CD4-positive, alpha-beta T cell treated with Interleukin-10 for 1 hour (primary cell): ENCODE data around the gene PRLR.
A peak's percentile ranks its signal among the peaks of the same experiment; 100 is the strongest.

Experiments
- DNase-seq: peaks from one replicate; pipeline ENCODE4 v3.0.0-alpha.2; 2020

The PRLR gene

GRCh38 chr5:35233121-35233520 is 2.8 kb upstream of the PRLR start:
- DNase-seq = no peak

GRCh38 chr5:35232124-35232523 is 1.8 kb upstream of the PRLR start:
- no peak for DNase-seq

- no peak for DNase-seq
Measured at GRCh38 chr5:35229076-35230037, 930 bp downstream of the PRLR start.

GRCh38 chr5:35228310-35228709 is 2.0 kb downstream of the PRLR start:
- DNase-seq = no peak

- DNase-seq = no peak
Measured at GRCh38 chr5:35227720-35228119, 2.6 kb downstream of the PRLR start.

GRCh38 chr5:35223787-35224395 is 6.4 kb downstream of the PRLR start:
- DNase-seq = no peak

- no peak for DNase-seq
Measured at GRCh38 chr5:35220967-35221366, 9.3 kb downstream of the PRLR start.

GRCh38 chr5:35218981-35219380 is 11.3 kb downstream of the PRLR start:
- DNase-seq = no peak

- DNase-seq = no peak
Measured at GRCh38 chr5:35214051-35214450, 16.2 kb downstream of the PRLR start.

GRCh38 chr5:35213608-35214007 is 16.7 kb downstream of the PRLR start:
- no peak for DNase-seq

- DNase-seq = no peak
Measured at GRCh38 chr5:35212122-35212982, 17.9 kb downstream of the PRLR start.

GRCh38 chr5:35209862-35210261 is 20.4 kb downstream of the PRLR start:
- DNase-seq = no peak

- no peak for DNase-seq
Measured at GRCh38 chr5:35205606-35206005, 24.7 kb downstream of the PRLR start.

- DNase-seq = no peak
Measured at GRCh38 chr5:35205186-35205585, 25.1 kb downstream of the PRLR start.

- DNase-seq = no peak
Measured at GRCh38 chr5:35203403-35203802, 26.9 kb downstream of the PRLR start.

- DNase-seq = peak; percentile 23
Measured at GRCh38 chr5:35202319-35203111, 27.8 kb downstream of the PRLR start.

GRCh38 chr5:35201291-35201690 is 29.0 kb downstream of the PRLR start:
- DNase-seq = no peak

- no peak for DNase-seq
Measured at GRCh38 chr5:35199886-35200285, 30.4 kb downstream of the PRLR start.

- DNase-seq = no peak
Measured at GRCh38 chr5:35198686-35199085, 31.6 kb downstream of the PRLR start.

- DNase-seq = no peak
Measured at GRCh38 chr5:35198075-35198474, 32.2 kb downstream of the PRLR start.

- no peak for DNase-seq
Measured at GRCh38 chr5:35197351-35197750, 32.9 kb downstream of the PRLR start.

- DNase-seq = no peak
Measured at GRCh38 chr5:35195472-35195852, 34.8 kb downstream of the PRLR start.
